Calu3 (cell line): ENCODE data around the gene HTRA1. TPM values are rescaled to one million over a fixed set of nuclear protein-coding genes. Genes with fewer than 3 reads are reported as not detected.

Experiments used
- BruUV-seq: library from RNA; stranded (reverse); fragments of 400-500 nt; replicated peaks from 2 replicates; lab custom pipeline; 2021; lab: Mats Ljungman, UMichigan
- CTCF ChIA-PET: fragments of 300-600 bp; sonication (Branson Sonifier 250); formaldehyde crosslinking; loops from one replicate; lab custom pipeline; 2022; ENCODE audit warnings: antibody characterized with exemption; lab: Charles Lee
- DNase-seq: peaks from one replicate; pipeline ENCODE4 v3.0.0; 2022
- H3K27ac Mint-ChIP-seq: one replicate; pipeline ENCODE4 v1.8.0; 2022; ENCODE audit warnings: mixed read lengths; ENCODE audit not compliant: unreplicated experiment
- H3K27me3 Mint-ChIP-seq: one replicate; pipeline ENCODE4 v1.8.0; 2022; ENCODE audit warnings: mixed read lengths; ENCODE audit not compliant: unreplicated experiment
- H3K36me3 Mint-ChIP-seq: one replicate; pipeline ENCODE4 v1.8.0; 2022; ENCODE audit warnings: mild to moderate bottlenecking, moderate library complexity, mixed read lengths; ENCODE audit not compliant: insufficient read depth, unreplicated experiment
- H3K4me1 Mint-ChIP-seq: one replicate; pipeline ENCODE4 v1.8.0; 2022; ENCODE audit warnings: mild to moderate bottlenecking, low read depth, mixed read lengths; ENCODE audit not compliant: unreplicated experiment
- H3K4me3 Mint-ChIP-seq: one replicate; pipeline ENCODE4 v1.8.0; 2022; ENCODE audit warnings: mild to moderate bottlenecking, low read depth, moderate library complexity, mixed read lengths; ENCODE audit not compliant: unreplicated experiment
- H3K9me3 Mint-ChIP-seq: one replicate; pipeline ENCODE4 v1.8.0; 2022; ENCODE audit warnings: low read depth, mixed read lengths; ENCODE audit not compliant: unreplicated experiment
- intact Hi-C: fragments of 100-400 bp; cut with micrococcal nuclease; formaldehyde crosslinking; loops from one replicate; pipeline ENCODE4 v1.10.0; 2022; ENCODE audit not compliant: unreplicated experiment
- total RNA-seq: library from RNA; stranded (reverse); gene quantifications from 2 replicates; pipeline ENCODE4 v1.2.3, GENCODE V29; 2022
- TF ChIP-seq, protein P1 (sequence below): fragments of 200-600 bp; IDR thresholded peaks from one replicate; pipeline ENCODE4 v1.8.0; 2022; ENCODE audit warnings: antibody characterized with exemption; ENCODE audit not compliant: unreplicated experiment

Gene HTRA1
- total RNA-seq, 1 experiment from 2014 or later, result 1.3 TPM

DNA sequence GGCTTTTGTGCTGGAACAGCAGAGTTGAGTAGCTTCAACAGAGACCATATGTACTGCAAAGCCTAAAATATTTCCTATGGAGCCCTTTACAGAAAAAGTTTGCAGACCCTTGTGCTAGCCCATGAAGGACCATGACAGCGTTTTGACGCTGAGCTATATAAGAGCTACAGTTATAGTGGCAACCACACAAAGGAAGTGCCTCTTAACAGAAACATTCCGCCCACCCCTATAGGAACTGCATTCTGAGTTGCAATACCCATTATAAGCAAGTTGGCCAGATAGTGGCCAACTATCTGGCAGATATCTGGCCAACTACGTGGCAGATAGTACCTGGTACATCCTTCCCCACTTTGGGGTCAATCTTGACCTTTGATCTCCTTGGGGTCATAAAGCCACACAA lies 51.7 kb downstream of the HTRA1 start:
- Mint-ChIP-seq H3K27ac (no peak overlapping the region), H3K27me3 (peaks cover 2% of the 10 kb centered on the region), H3K36me3 (no peaks in the 10 kb centered on the region), H3K9me3 (no peaks in the 10 kb centered on the region), H3K4me3 (no peak overlapping the region), H3K4me1 (no peaks in the 10 kb centered on the region)
- no TSS peak for BruUV-seq
- intact Hi-C loops, result no loop called here
- DNase-seq, result no peak
- CTCF ChIA-PET, result interaction anchor here (0.7 kb wide), 1 partner anchor 52 kb away, joined by 3 read pairs; no protein-coding TSS in a partner anchor
- TF ChIP-seq, protein P1, sequence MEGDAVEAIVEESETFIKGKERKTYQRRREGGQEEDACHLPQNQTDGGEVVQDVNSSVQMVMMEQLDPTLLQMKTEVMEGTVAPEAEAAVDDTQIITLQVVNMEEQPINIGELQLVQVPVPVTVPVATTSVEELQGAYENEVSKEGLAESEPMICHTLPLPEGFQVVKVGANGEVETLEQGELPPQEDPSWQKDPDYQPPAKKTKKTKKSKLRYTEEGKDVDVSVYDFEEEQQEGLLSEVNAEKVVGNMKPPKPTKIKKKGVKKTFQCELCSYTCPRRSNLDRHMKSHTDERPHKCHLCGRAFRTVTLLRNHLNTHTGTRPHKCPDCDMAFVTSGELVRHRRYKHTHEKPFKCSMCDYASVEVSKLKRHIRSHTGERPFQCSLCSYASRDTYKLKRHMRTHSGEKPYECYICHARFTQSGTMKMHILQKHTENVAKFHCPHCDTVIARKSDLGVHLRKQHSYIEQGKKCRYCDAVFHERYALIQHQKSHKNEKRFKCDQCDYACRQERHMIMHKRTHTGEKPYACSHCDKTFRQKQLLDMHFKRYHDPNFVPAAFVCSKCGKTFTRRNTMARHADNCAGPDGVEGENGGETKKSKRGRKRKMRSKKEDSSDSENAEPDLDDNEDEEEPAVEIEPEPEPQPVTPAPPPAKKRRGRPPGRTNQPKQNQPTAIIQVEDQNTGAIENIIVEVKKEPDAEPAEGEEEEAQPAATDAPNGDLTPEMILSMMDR, result no peak

DNA sequence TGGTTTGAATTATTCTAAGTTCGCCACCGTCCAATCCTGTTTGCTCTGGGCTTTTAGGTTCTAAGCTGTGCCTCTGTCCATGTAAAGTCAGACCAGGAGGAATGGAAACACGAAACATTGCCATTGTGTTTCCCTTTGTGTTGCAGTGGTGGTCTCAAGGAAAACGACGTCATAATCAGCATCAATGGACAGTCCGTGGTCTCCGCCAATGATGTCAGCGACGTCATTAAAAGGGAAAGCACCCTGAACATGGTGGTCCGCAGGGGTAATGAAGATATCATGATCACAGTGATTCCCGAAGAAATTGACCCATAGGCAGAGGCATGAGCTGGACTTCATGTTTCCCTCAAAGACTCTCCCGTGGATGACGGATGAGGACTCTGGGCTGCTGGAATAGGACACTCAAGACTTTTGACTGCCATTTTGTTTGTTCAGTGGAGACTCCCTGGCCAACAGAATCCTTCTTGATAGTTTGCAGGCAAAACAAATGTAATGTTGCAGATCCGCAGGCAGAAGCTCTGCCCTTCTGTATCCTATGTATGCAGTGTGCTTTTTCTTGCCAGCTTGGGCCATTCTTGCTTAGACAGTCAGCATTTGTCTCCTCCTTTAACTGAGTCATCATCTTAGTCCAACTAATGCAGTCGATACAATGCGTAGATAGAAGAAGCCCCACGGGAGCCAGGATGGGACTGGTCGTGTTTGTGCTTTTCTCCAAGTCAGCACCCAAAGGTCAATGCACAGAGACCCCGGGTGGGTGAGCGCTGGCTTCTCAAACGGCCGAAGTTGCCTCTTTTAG lies 52.9 kb downstream of the HTRA1 start:
- no TSS peak for BruUV-seq
- no peak overlapping the region for H3K4me3 Mint-ChIP-seq
- CTCF ChIA-PET, result interaction anchor here (1.3 kb wide), 1 partner anchor 51 kb away, joined by 3 read pairs; no protein-coding TSS in a partner anchor
- H3K9me3 Mint-ChIP-seq, result no peaks in the 10 kb centered on the region
- no peak for DNase-seq
- TF ChIP-seq, protein P1, result no peak
- intact Hi-C loops, result no loop called here
- H3K4me1 Mint-ChIP-seq, result no peaks in the 10 kb centered on the region
- H3K27ac Mint-ChIP-seq, result no peak overlapping the region
- H3K36me3 Mint-ChIP-seq, result no peaks in the 10 kb centered on the region
- peaks cover 14% of the 10 kb centered on the region for H3K27me3 Mint-ChIP-seq

DNA sequence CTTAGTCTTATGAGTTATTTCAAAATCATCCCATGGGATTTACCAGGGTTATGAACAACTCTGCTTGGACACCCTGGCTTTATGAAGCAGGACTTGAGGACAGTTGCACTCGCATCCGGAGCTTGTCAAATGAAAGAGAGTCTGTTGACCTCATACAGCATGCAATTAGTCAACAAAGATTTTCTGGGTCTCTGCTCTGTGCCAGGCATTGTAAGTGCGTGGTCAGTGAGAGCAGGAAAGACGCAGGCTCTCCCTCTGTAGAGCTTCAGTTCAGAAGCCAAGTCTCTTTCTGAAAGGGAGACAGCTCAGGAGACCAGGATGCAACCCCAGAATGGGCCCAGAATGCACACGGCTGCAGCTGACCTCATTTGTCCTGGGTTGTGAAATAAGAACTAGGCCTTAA lies 53.7 kb downstream of the HTRA1 start:
- BruUV-seq, result no TSS peak
- Mint-ChIP-seq H3K4me1 (no peaks in the 10 kb centered on the region), H3K27ac (no peak overlapping the region), H3K27me3 (peaks cover 18% of the 10 kb centered on the region), H3K4me3 (no peak overlapping the region), H3K9me3 (no peaks in the 10 kb centered on the region), H3K36me3 (no peaks in the 10 kb centered on the region)
- CTCF ChIA-PET, result interaction anchor here (1.3 kb wide), 1 partner anchor 50 kb away, joined by 3 read pairs; no protein-coding TSS in a partner anchor
- DNase-seq, result no peak
- intact Hi-C loops, result no loop called here
- TF ChIP-seq, protein P1, result no peak

DNA sequence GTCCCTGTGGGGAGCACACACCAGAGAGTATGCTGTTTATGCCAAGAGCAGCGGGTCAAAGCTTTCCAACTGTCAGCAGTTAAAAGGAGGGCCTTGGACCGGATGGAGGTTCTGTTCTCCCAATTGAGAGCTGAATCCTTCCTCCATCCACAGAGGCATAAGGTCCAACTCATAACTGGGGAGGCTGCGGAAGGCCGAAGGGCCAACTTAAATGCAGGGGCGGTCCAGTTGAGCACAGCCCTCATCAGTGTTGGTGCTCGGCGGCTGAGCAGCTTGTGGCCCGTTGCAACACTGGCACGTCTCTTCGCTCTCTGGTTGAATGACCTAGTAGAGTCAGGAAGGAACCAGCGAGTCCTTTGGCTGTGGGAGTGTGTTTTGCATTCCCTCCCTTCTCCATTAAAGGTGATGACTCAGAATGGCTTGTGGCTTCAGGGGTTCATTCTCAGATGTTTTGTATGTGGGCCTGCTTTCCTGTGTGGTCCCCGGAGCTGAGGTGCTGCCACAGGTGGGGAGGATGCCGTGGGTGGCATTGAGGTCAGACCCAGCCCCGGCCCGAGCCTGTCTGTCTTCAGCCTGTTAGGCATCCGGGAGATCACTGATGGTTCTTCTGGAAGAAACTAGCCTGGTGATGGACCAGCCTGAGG lies 54.4 kb downstream of the HTRA1 start:
- no peak overlapping the region for H3K27ac Mint-ChIP-seq
- no peak for DNase-seq
- TF ChIP-seq, protein P1, result no peak
- intact Hi-C loops, result no loop called here
- no peak overlapping the region for H3K4me3 Mint-ChIP-seq
- H3K9me3 Mint-ChIP-seq, result no peaks in the 10 kb centered on the region
- CTCF ChIA-PET, result interaction anchor here (1.3 kb wide), 1 partner anchor 50 kb away, joined by 3 read pairs; no protein-coding TSS in a partner anchor
- BruUV-seq, result no TSS peak
- H3K4me1 Mint-ChIP-seq, result no peaks in the 10 kb centered on the region
- peaks cover 18% of the 10 kb centered on the region for H3K27me3 Mint-ChIP-seq
- no peaks in the 10 kb centered on the region for H3K36me3 Mint-ChIP-seq
